ENCODE measurements around the gene ACAP3.
"Not testable (repeated sequence)": the region's sequence is repeated elsewhere in the genome, so short reads cannot be mapped to it uniquely, and the experiment has no call there.

ACAP3 gene

GRCh38 chr1:1329304-1330210 is 21.8 kb upstream of the ACAP3 start:
- no peak for DNase-seq

DNA sequence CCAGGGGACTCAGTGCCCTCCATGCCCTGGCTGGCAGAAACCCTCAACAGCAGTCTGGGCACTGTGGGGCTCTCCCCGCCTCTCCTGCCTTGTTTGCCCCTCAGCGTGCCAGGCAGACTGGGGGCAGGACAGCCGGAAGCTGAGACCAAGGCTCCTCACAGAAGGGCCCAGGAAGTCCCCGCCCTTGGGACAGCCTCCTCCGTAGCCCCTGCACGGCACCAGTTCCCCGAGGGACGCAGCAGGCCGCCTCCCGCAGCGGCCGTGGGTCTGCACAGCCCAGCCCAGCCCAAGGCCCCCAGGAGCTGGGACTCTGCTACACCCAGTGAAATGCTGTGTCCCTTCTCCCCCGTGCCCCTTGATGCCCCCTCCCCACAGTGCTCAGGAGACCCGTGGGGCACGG is 20.5 kb upstream of the ACAP3 start:
- DNase-seq: no peak

DNA sequence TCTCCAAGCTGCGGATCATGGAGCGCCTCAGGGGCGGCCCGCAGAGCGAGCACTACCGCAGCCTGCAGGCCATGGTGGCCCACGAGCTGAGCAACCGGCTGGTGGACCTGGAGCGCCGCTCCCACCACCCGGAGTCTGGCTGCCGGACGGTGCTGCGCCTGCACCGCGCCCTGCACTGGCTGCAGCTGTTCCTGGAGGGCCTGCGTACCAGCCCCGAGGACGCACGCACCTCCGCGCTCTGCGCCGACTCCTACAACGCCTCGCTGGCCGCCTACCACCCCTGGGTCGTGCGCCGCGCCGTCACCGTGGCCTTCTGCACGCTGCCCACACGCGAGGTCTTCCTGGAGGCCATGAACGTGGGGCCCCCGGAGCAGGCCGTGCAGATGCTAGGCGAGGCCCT is 19.6 kb upstream of the ACAP3 start:
- no peak for DNase-seq

- DNase-seq: no peak
Measured at GRCh38 chr1:1326075-1326605, 18.4 kb upstream of the ACAP3 start.

- DNase-seq: no peak
Measured at GRCh38 chr1:1325288-1326074, 17.8 kb upstream of the ACAP3 start.

DNA sequence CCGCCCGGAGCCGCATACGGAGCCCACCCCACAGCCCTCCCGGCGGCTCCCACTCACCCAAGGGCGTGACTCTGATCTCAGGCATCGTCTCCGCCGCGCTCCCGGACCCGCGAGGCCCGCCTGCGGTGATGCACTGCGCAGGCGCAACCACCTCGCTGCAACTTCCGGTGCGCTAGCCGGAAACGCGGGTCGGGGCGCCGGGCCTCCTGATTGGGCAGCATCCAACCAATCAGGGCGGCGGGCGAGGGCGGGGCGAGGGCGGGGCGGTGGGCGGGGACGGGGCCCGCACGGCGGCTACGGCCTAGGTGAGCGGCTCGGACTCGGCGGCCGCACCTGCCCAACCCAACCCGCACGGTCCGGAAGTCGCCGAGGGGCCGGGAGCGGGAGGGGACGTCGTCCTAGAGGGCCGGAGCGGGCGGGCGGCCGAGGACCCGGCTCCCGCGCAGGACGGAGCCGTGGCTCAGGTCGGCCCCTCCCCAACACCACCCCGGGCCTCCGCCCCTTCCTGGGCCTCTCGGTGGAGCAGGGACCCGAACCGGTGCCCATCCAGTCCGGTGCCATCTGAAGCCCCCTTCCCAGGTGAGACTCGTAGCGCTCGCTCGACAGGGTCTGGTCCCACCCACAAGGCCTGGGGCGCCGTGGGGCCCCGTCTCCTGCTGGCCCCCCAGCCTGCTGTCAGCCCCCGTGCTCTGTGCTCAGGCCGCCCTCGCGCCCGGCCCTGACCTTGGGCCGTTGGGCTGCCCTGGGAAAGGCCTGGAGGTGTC is 17.0 kb upstream of the ACAP3 start, which contains the start of the genes CPTP and INTS11:
CPTP (plus strand) TSS at position 279 of the 764 bp plus-strand sequence. CDS start 2,109 bp downstream, outside the sequence.
INTS11 (minus strand) TSS at position 137 of the 764 bp plus-strand sequence; CDS start at position 85, 52 bp downstream.
- DNase-seq: peak; percentile 59

- DNase-seq: no peak
Measured at GRCh38 chr1:1324084-1324523, 16.4 kb upstream of the ACAP3 start.

GRCh38 chr1:1322952-1323351 is 15.2 kb upstream of the ACAP3 start:
- no peak for DNase-seq

DNA sequence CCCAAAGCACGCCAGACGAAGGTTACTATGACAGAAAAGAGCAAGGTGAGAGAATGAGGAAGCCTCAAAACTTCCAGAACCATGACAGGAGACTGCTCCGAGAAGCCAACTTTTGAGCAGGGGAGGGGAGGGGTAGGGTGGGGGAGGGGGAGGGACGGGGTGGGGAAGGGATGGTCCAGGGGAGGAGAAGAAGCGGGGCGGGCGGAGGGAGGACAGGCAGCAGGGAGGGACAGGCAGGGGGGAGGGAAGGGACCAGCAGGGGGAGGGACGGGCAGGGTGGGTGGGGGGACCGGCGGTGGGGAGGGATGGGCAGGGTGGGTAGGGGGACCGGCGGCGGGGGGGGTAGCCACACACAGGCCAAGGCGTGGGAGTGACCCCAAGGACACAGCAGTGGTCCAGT is 14.7 kb upstream of the ACAP3 start:
- DNase-seq: no peak

GRCh38 chr1:1321477-1321876 is 13.7 kb upstream of the ACAP3 start:
- no peak for DNase-seq

DNA sequence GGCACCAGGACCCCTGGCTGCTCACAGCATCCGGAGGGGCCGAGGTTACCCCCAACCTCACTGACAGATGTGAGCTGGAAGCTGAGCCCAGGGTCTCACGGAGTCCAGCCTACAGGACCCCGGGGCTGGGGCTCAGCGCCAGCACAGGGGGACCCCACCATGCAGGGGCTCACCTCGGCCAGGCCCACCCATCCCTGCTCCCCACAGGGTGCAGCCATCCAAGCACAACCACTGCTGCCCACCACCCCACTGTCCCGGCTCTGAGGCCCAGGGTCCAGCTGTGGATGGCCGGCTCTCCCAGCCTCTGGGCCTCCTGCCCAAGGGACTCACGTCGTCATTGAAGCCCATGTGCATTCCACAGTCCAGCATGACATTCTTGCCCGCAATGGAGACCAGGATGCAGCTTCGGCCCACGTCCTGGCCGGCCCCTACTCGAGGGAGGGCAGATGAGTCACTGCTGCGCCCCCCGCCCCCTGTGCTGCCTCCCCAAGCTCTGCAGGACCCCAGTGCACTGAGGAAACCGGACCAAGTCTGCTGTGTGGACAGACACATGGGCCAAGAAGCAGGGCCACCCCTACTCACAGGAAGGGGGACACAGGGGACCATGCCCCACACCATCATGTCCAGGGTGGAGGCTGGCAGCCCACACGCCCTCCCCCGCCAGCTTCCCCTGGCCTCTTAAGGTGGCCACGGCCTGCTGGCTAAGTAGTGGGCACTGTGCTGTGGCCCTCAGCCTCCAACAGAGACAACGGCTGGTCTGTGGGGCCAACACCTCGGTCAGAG is 13.1 kb upstream of the ACAP3 start:
- DNase-seq: no peak

- DNase-seq: no peak
Measured at GRCh38 chr1:1319646-1319941, 11.9 kb upstream of the ACAP3 start.

GRCh38 chr1:1318777-1319645 is 11.3 kb upstream of the ACAP3 start:
- no peak for DNase-seq

DNA sequence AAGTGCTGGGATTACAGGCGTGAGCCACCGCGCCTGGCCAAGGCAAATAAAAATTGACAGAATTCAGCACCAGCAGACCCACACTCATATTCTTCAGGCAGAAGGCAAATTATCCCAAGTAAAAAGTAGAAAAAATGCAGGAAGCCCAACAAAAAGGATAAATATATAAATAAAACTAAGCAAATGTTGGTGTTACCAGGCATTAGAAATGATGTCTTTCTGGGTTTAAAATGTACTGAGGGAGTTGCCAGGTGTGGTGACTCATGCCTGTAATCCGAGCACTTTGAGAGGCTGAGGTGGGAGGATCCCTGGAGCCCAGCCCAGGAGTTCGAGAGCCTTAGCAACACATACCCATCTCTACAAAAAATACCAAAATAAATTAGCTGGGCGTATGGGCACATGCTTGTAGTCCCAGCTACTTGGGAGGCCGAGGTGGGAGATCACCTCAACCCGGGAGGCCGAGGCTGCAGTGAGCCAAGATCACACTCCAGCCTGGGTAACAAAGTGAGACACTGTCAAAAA is 10.5 kb upstream of the ACAP3 start:
- peak; percentile 30 for DNase-seq

- no peak for DNase-seq
Measured at GRCh38 chr1:1317420-1317819, 9.7 kb upstream of the ACAP3 start.

GRCh38 chr1:1316199-1316598 is 8.5 kb upstream of the ACAP3 start:
- not testable (repeated sequence) for DNase-seq

GRCh38 chr1:1315435-1315954 is 7.8 kb upstream of the ACAP3 start:
- no peak for DNase-seq

- DNase-seq: no peak
Measured at GRCh38 chr1:1314678-1315335, 7.1 kb upstream of the ACAP3 start.

DNA sequence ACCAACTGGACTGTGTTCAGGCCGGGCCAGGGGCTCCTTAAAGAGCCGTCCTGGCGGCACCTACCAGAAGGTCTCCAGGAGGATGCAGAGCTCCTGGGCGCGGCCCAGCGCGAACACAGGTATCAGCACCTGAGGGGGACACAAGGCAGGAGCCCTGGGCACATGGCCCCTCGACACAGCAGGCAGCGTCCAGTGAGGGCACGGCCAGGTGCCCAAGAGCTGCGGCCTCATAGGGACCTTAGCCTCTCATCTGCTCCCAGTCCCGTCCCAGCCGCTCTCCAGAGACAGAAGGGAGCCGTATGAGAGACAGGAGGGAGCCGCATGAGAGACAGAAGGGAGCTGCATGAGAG is 6.5 kb upstream of the ACAP3 start:
- DNase-seq: no peak

Data from NCI-H1092 treated with DMSO at 0.1 percent for 48 hours (cell line).